ENCODE data around the gene TINAGL1. TPM values are rescaled to one million over a fixed set of nuclear protein-coding genes. Genes with fewer than 3 reads are reported as not detected.
A peak's percentile ranks its signal among the peaks of the same experiment; 100 is the strongest.

The TINAGL1 gene
- total RNA-seq, 1 experiment from 2014 or later, result 162 TPM

GRCh38 chr1:31571340-31572295, 4.7 kb upstream of the TINAGL1 start:
- no TSS peak for BruUV-seq (replicated peaks)
- H3K27ac ChIP-seq, result peak overlapping the region; percentile 52
- ChIA-PET POLR2A (ENCODE audit: unreplicated experiment) (no interaction called here), CTCF (interaction anchor here (1.1 kb wide), 1 partner anchor 144 kb away, joined by 3 read pairs; no protein-coding TSS in a partner anchor)
- peaks cover 67% of the 10 kb centered on the region for H3K4me1 ChIP-seq (replicated peaks; ENCODE audit: insufficient read depth)
- peaks cover 19% of the 10 kb centered on the region for H3K79me2 ChIP-seq (ENCODE audit: low read depth)
- H3K4me3 ChIP-seq, result 0 out of 2 replicates have a peak overlapping the region, but pooled peaks have one; percentile 3
- intact Hi-C loops (cut with micrococcal nuclease; ENCODE audit: unreplicated experiment), result loop anchor here (10.0 kb wide), 1 partner anchor 363 kb away; the partner anchor contains the start of gene PTP4A2
- H3K27me3 ChIP-seq (ENCODE audit: insufficient read depth, low read depth), result no peaks in the 10 kb centered on the region
- no peak overlapping the region for H2AFZ ChIP-seq
- H3K36me3 ChIP-seq (ENCODE audit: low read depth), result no peaks in the 10 kb centered on the region
- H3K9me2 ChIP-seq (ENCODE audit: insufficient read depth), result no peaks in the 10 kb centered on the region
- H3F3A ChIP-seq (ENCODE audit: insufficient read depth, low read depth), result peaks cover 55% of the 10 kb centered on the region
- no peaks in the 10 kb centered on the region for H4K20me1 ChIP-seq (ENCODE audit: insufficient read depth)
- no peak for TF ChIP-seq CTCF (conservative IDR thresholded peaks at IDR 0.05)
- no peak for TF ChIP-seq EZH2 (IDR thresholded peaks at IDR 0.05; ENCODE audit: low read depth)
- no peak for DNase-seq
- no peaks in the 10 kb centered on the region for H3K9me3 ChIP-seq (ENCODE audit: insufficient read depth, low read depth)
- H3K4me2 ChIP-seq, result peak overlapping the region; percentile 61

- CTCF ChIA-PET, result no interaction called here
- Histone ChIP-seq H3K4me3 (peak overlapping the region; percentile 70; the same call in 1 of the 2 replicates), H3K4me2 (peak overlapping the region; percentile 90), H3K27me3 (ENCODE audit: insufficient read depth, low read depth) (no peaks in the 10 kb centered on the region), H3K9me3 (ENCODE audit: insufficient read depth, low read depth) (no peaks in the 10 kb centered on the region), H3K9me2 (ENCODE audit: insufficient read depth) (no peaks in the 10 kb centered on the region), H3K79me2 (ENCODE audit: low read depth) (peaks cover 28% of the 10 kb centered on the region), H3K27ac (peak overlapping the region; percentile 91), H4K20me1 (ENCODE audit: insufficient read depth) (peaks cover 3% of the 10 kb centered on the region), H3F3A (ENCODE audit: insufficient read depth, low read depth) (peaks cover 63% of the 10 kb centered on the region), H2AFZ (no peak overlapping the region), H3K36me3 (ENCODE audit: low read depth) (peaks cover 6% of the 10 kb centered on the region), H3K4me1 (replicated peaks; ENCODE audit: insufficient read depth) (peaks cover 67% of the 10 kb centered on the region)
- BruUV-seq (replicated peaks), result no TSS peak
- intact Hi-C loops (cut with micrococcal nuclease; ENCODE audit: unreplicated experiment), result loop anchor here (10.0 kb wide), 1 partner anchor 362 kb away; the partner anchor contains the start of gene PTP4A2
- POLR2A ChIA-PET (ENCODE audit: unreplicated experiment), result no interaction called here
- peak in 1 of 2 experiments; percentile 92 for DNase-seq
- TF ChIP-seq CTCF (conservative IDR thresholded peaks at IDR 0.05) (no peak), EZH2 (IDR thresholded peaks at IDR 0.05; ENCODE audit: low read depth) (no peak)
Measured at GRCh38 chr1:31572323-31573104, 3.8 kb upstream of the TINAGL1 start.

GRCh38 chr1:31573261-31573660, 3.1 kb upstream of the TINAGL1 start:
- POLR2A ChIA-PET (ENCODE audit: unreplicated experiment), result interaction anchor here (0.6 to 0.8 kb wide), 3 partner anchors 10 to 96 kb away, joined by 3 to 6 read pairs (median 5); no protein-coding TSS in a partner anchor
- peaks cover 66% of the 10 kb centered on the region for H3F3A ChIP-seq (ENCODE audit: insufficient read depth, low read depth)
- H3K27ac ChIP-seq, result peak overlapping the region; percentile 91

More at GRCh38 chr1:31573261-31573660, 3.1 kb upstream of the TINAGL1 start:
- Histone ChIP-seq H3K36me3 (ENCODE audit: low read depth) (peaks cover 11% of the 10 kb centered on the region), H3K79me2 (ENCODE audit: low read depth) (peaks cover 36% of the 10 kb centered on the region), H3K4me3 (peak overlapping the region; percentile 70; the same call in 1 of the 2 replicates), H2AFZ (no peak overlapping the region), H3K4me1 (replicated peaks; ENCODE audit: insufficient read depth) (peaks cover 62% of the 10 kb centered on the region), H3K9me3 (ENCODE audit: insufficient read depth, low read depth) (no peaks in the 10 kb centered on the region), H3K27me3 (ENCODE audit: insufficient read depth, low read depth) (no peaks in the 10 kb centered on the region), H4K20me1 (ENCODE audit: insufficient read depth) (peaks cover 8% of the 10 kb centered on the region), H3K4me2 (peak overlapping the region; percentile 90), H3K9me2 (ENCODE audit: insufficient read depth) (no peaks in the 10 kb centered on the region)
- BruUV-seq (replicated peaks), result no TSS peak
- DNase-seq, result no peak
- intact Hi-C loops (cut with micrococcal nuclease; ENCODE audit: unreplicated experiment), result loop anchor here (10.0 kb wide), 1 partner anchor 362 kb away; the partner anchor contains the start of gene PTP4A2
- CTCF ChIA-PET, result interaction anchor here (1.0 kb wide), 1 partner anchor 24 kb away, joined by 3 read pairs; no protein-coding TSS in a partner anchor
- no peak for TF ChIP-seq CTCF (conservative IDR thresholded peaks at IDR 0.05)
- TF ChIP-seq EZH2 (IDR thresholded peaks at IDR 0.05; ENCODE audit: low read depth), result no peak
